HEK293 (cell line): Measurements from ENCODE around the gene MAVS.

ENCODE experiments used
- CTCF ChIA-PET: fragments of 350-600 bp; formaldehyde crosslinking; extraction: SDS; loops from one replicate; lab custom pipeline; 2021; ENCODE audit warnings: antibody characterized with exemption; lab: Yijun Ruan, JAX
- POLR2A ChIA-PET: fragments of 300-600 bp; formaldehyde crosslinking; extraction: SDS; loops from one replicate; lab custom pipeline; 2020; ENCODE audit warnings: antibody characterized with exemption, inconsistent platforms; lab: Yijun Ruan, JAX
- H3K27ac ChIP-seq: fragments of 200-500 bp; sonication (Bioruptor generic); 2 replicates; pipeline ENCODE4 v1.5.1; 2014; ENCODE audit warnings: low read depth, low read length, control low read depth, inconsistent platforms; ENCODE audit errors: extremely low read depth
- H3K36me3 ChIP-seq, 2 experiments: fragments of 200-500 bp in 1 of 2; sonication (Bioruptor generic) in 1 of 2; 1 replicate in 1 of 2; 2 replicates in 1 of 2; pipeline ENCODE4 v1.5.1; 2014 to 2017; ENCODE audit warnings: inconsistent platforms in 2 of 2, low read length in 2 of 2; ENCODE audit not compliant: control insufficient read depth in 2 of 2, insufficient read depth in 1 of 2
- H3K4me1 ChIP-seq: fragments of 200-500 bp; sonication (Bioruptor generic); 2 replicates; pipeline ENCODE4 v1.5.1; 2014; ENCODE audit warnings: mild to moderate bottlenecking, low read length, inconsistent platforms; ENCODE audit not compliant: control insufficient read depth, insufficient read depth
- H3K4me3 ChIP-seq: 2 replicates; pipeline ENCODE4 v1.5.1; 2011; ENCODE audit warnings: low read depth, mild to moderate bottlenecking, control low read depth, low read length, moderate library complexity
- H3K9me3 ChIP-seq: fragments of 200-500 bp; sonication (Bioruptor generic); 2 replicates; pipeline ENCODE4 v1.5.1; 2014; ENCODE audit warnings: low read depth, low read length, inconsistent platforms; ENCODE audit not compliant: control insufficient read depth, insufficient read depth
- GLIS2 ChIP-seq: fragments of 450-650 bp; formaldehyde crosslinking; IDR thresholded peaks from 2 replicates; pipeline ENCODE4 v1.5.1; 2016; ENCODE audit warnings: missing biosample characterization, missing genetic modification characterization
- SCRT1 ChIP-seq: fragments of 450-650 bp; formaldehyde crosslinking; IDR thresholded peaks from 2 replicates; pipeline ENCODE4 v1.5.1; 2016; ENCODE audit warnings: missing biosample characterization, missing genetic modification characterization, borderline replicate concordance
- SCRT2 ChIP-seq: fragments of 450-650 bp; formaldehyde crosslinking; IDR thresholded peaks from 2 replicates; pipeline ENCODE4 v1.5.1; 2016; ENCODE audit warnings: missing biosample characterization, missing genetic modification characterization
- SP3 ChIP-seq: fragments of 450-650 bp; formaldehyde crosslinking; IDR thresholded peaks from 2 replicates; pipeline ENCODE4 v1.5.1; 2016; ENCODE audit warnings: missing biosample characterization, missing genetic modification characterization
- YY2 ChIP-seq: fragments of 450-650 bp; formaldehyde crosslinking; IDR thresholded peaks from 2 replicates; pipeline ENCODE4 v1.5.1; 2016; ENCODE audit warnings: missing biosample characterization, missing genetic modification characterization
- ZEB2 ChIP-seq: fragments of 450-650 bp; formaldehyde crosslinking; IDR thresholded peaks from 2 replicates; pipeline ENCODE4 v1.5.1; 2016; ENCODE audit warnings: missing biosample characterization, missing genetic modification characterization
- ZFP69B ChIP-seq: fragments of 450-650 bp; formaldehyde crosslinking; IDR thresholded peaks from 2 replicates; pipeline ENCODE4 v1.5.1; 2016; ENCODE audit warnings: missing biosample characterization, missing genetic modification characterization
- ZNF10 ChIP-seq: fragments of 450-650 bp; formaldehyde crosslinking; IDR thresholded peaks from 2 replicates; pipeline ENCODE4 v1.5.1; 2017; ENCODE audit warnings: missing biosample characterization, missing genetic modification characterization
- ZNF132 ChIP-seq: fragments of 450-650 bp; formaldehyde crosslinking; IDR thresholded peaks from 2 replicates; pipeline ENCODE4 v1.5.1; 2017; ENCODE audit warnings: missing biosample characterization, missing genetic modification characterization, borderline replicate concordance
- ZNF19 ChIP-seq: fragments of 450-650 bp; formaldehyde crosslinking; IDR thresholded peaks from 2 replicates; pipeline ENCODE4; 2016; ENCODE audit warnings: missing biosample characterization, missing genetic modification characterization, low read depth
- ZNF239 ChIP-seq: fragments of 450-650 bp; formaldehyde crosslinking; IDR thresholded peaks from 2 replicates; pipeline ENCODE4 v1.5.1; 2016; ENCODE audit warnings: missing biosample characterization, missing genetic modification characterization
- ZNF423 ChIP-seq: fragments of 450-650 bp; formaldehyde crosslinking; IDR thresholded peaks from 2 replicates; pipeline ENCODE4 v1.5.1; 2016; ENCODE audit warnings: missing biosample characterization, missing genetic modification characterization
- ZNF473 ChIP-seq: fragments of 450-650 bp; formaldehyde crosslinking; IDR thresholded peaks from 2 replicates; pipeline ENCODE4 v1.5.1; 2017; ENCODE audit warnings: missing biosample characterization, missing genetic modification characterization
- ZNF521 ChIP-seq: fragments of 450-650 bp; formaldehyde crosslinking; IDR thresholded peaks from 2 replicates; pipeline ENCODE4 v1.5.1; 2017; ENCODE audit warnings: missing biosample characterization, mild to moderate bottlenecking, missing genetic modification characterization
- ZNF701 ChIP-seq: fragments of 450-650 bp; formaldehyde crosslinking; IDR thresholded peaks from 2 replicates; pipeline ENCODE4 v1.5.1; 2016; ENCODE audit warnings: missing biosample characterization, missing genetic modification characterization
- ZNF76 ChIP-seq: fragments of 450-650 bp; formaldehyde crosslinking; IDR thresholded peaks from 2 replicates; pipeline ENCODE4; 2016; ENCODE audit warnings: low read depth, missing biosample characterization, missing genetic modification characterization, borderline replicate concordance
- ZSCAN23 ChIP-seq: fragments of 450-650 bp; formaldehyde crosslinking; IDR thresholded peaks from 2 replicates; pipeline ENCODE4 v1.5.1; 2016; ENCODE audit warnings: missing biosample characterization, missing genetic modification characterization
- TF ChIP-seq, protein P1 (sequence below): sonication (generic); formaldehyde crosslinking; IDR thresholded peaks from 2 replicates; pipeline ENCODE4 v1.8.1; 2022; ENCODE audit warnings: mild to moderate bottlenecking, moderate library complexity, missing genetic modification reagents
- TF ChIP-seq, protein P2 (sequence below): fragments of 450-650 bp; formaldehyde crosslinking; IDR thresholded peaks from 2 replicates; pipeline ENCODE4 v1.5.1; 2017; ENCODE audit warnings: missing biosample characterization, mild to moderate bottlenecking, missing genetic modification characterization, moderate library complexity
- TF ChIP-seq, protein P3 (sequence below): fragments of 450-650 bp; formaldehyde crosslinking; IDR thresholded peaks from 2 replicates; pipeline ENCODE4 v1.5.1; 2017; ENCODE audit warnings: missing biosample characterization, missing genetic modification characterization
- TF ChIP-seq, protein P4 (sequence below): fragments of 450-650 bp; formaldehyde crosslinking; IDR thresholded peaks from 2 replicates; pipeline ENCODE4 v1.5.1; 2016; ENCODE audit warnings: missing biosample characterization, missing genetic modification characterization

Gene MAVS

DNA sequence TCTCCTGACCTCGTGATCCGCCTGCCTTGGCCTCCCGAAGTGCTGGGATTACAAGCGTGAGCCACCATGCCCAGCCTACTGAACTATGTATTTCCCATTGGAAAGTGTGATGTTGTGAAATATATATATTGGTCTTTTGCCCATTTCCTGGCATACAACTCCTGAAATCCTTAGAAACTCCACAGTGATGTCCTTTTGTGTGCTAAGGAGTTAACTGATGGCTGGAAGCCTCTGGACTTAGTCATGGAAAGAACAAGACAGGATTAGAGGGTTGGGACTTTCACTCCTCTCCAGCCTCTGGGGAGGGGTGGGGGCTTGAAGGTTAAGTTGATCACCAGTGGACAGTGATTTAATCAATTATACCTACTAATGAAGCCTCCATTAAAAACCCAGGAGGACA lies 49.7 kb downstream of the MAVS start:
- peaks cover 53% of the 10 kb centered on the region for H3K4me1 ChIP-seq
- H3K36me3 ChIP-seq, result peaks cover 28 to 33% of the 10 kb centered on the region in 2 experiments; a peak in 2 of 3 replicates

DNA sequence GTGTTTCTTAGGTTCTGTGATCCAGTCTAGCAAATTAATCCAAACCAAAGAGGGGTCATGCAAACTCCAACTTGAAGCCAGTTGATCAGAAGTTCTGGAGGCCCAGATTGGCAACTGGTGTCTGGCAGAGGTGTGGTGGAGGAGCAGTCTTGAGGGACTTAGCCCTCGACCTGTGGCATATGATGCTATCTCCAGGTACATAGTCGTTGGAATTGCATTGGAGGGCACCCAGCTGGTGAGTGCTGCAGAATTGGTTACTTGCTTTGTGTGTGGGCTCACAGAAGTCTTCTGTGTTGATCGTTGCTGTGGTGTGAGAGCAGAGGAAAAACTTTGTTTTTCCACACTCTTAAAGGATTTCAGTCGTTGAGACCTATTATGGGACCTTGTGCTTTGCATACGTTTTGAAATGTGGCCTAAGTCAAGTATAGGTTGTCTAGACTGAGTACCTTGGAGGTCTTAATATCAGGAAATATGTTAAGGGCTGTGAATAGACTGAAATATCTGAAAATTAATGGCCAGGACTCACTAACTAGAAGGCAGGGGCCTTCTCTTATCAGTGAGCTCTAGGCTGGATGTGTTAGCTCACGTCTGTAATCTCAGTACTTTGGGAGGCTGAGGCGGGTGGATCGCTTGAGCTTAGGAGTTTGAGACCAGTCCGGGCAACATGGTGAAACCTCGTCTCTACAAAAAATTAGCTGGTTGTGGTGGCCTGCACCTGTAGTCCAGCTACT lies 50.4 kb downstream of the MAVS start:
- ChIA-PET POLR2A (interaction anchor here (0.6 to 0.8 kb wide), 3 partner anchors 30 to 146 kb away, joined by 3 to 5 read pairs (median 3); no protein-coding TSS in a partner anchor), CTCF (interaction anchor here (0.6 to 0.7 kb wide), 2 partner anchors 127 to 167 kb away, joined by 3 read pairs; no protein-coding TSS in a partner anchor)
- Histone ChIP-seq H3K27ac (peak overlapping the region; percentile 34; the same call in 1 of the 2 replicates), H3K36me3 (peaks cover 21 to 29% of the 10 kb centered on the region in 2 experiments; a peak in 2 of 3 replicates), H3K4me3 (no peak overlapping the region), H3K4me1 (peaks cover 50% of the 10 kb centered on the region), H3K9me3 (no peaks in the 10 kb centered on the region)
- peak; percentile 59 for TF ChIP-seq SCRT2 (tag by site-specific recombination)
- peak; percentile 72 for TF ChIP-seq SCRT1 (tag by site-specific recombination)
- TF ChIP-seq ZNF10 (tag by site-specific recombination), result peak; percentile 50; the same call in 1 of the 2 replicates
- no peak for TF ChIP-seq ZSCAN23 (tag by site-specific recombination)

More for the DNA sequence above, 49.7 kb downstream of the MAVS start:
- Histone ChIP-seq H3K9me3 (no peaks in the 10 kb centered on the region), H3K4me3 (no peak overlapping the region), H3K27ac (no peak overlapping the region)
- CTCF ChIA-PET, result interaction anchor here (0.6 kb wide), 1 partner anchor 186 kb away, joined by 3 read pairs; no protein-coding TSS in a partner anchor
- POLR2A ChIA-PET, result interaction anchor here (0.7 kb wide), 2 partner anchors 83 to 155 kb away, joined by 3 read pairs; no protein-coding TSS in a partner anchor
- TF ChIP-seq ZFP69B (tag by site-specific recombination) (no peak), ZNF19 (tag by site-specific recombination) (no peak), ZEB2 (no peak), YY2 (tag by site-specific recombination) (no peak), ZNF423 (tag by site-specific recombination) (no peak), ZNF76 (tag by site-specific recombination) (no peak), ZNF132 (tag by site-specific recombination) (no peak), ZNF239 (tag by site-specific recombination) (no peak), ZNF473 (tag by site-specific recombination) (no peak), GLIS2 (tag by site-specific recombination) (no peak), ZNF701 (tag by site-specific recombination) (no peak), SP3 (tag by site-specific recombination) (no peak), ZNF521 (tag by site-specific recombination) (no peak)
- TF ChIP-seq, protein P1, sequence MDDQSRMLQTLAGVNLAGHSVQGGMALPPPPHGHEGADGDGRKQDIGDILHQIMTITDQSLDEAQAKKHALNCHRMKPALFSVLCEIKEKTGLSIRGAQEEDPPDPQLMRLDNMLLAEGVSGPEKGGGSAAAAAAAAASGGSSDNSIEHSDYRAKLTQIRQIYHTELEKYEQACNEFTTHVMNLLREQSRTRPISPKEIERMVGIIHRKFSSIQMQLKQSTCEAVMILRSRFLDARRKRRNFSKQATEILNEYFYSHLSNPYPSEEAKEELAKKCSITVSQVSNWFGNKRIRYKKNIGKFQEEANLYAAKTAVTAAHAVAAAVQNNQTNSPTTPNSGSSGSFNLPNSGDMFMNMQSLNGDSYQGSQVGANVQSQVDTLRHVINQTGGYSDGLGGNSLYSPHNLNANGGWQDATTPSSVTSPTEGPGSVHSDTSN (CRISPR knock-in tag), result no peak
- TF ChIP-seq, protein P2, sequence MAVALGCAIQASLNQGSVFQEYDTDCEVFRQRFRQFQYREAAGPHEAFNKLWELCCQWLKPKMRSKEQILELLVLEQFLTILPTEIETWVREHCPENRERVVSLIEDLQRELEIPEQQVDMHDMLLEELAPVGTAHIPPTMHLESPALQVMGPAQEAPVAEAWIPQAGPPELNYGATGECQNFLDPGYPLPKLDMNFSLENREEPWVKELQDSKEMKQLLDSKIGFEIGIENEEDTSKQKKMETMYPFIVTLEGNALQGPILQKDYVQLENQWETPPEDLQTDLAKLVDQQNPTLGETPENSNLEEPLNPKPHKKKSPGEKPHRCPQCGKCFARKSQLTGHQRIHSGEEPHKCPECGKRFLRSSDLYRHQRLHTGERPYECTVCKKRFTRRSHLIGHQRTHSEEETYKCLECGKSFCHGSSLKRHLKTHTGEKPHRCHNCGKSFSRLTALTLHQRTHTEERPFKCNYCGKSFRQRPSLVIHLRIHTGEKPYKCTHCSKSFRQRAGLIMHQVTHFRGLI, result no peak
- TF ChIP-seq, protein P3, sequence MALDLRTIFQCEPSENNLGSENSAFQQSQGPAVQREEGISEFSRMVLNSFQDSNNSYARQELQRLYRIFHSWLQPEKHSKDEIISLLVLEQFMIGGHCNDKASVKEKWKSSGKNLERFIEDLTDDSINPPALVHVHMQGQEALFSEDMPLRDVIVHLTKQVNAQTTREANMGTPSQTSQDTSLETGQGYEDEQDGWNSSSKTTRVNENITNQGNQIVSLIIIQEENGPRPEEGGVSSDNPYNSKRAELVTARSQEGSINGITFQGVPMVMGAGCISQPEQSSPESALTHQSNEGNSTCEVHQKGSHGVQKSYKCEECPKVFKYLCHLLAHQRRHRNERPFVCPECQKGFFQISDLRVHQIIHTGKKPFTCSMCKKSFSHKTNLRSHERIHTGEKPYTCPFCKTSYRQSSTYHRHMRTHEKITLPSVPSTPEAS (tag by site-specific recombination), result no peak
- TF ChIP-seq, protein P4, sequence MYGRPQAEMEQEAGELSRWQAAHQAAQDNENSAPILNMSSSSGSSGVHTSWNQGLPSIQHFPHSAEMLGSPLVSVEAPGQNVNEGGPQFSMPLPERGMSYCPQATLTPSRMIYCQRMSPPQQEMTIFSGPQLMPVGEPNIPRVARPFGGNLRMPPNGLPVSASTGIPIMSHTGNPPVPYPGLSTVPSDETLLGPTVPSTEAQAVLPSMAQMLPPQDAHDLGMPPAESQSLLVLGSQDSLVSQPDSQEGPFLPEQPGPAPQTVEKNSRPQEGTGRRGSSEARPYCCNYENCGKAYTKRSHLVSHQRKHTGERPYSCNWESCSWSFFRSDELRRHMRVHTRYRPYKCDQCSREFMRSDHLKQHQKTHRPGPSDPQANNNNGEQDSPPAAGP (tag by site-specific recombination), result no peak
